ENCODE measurements around the gene TTC36. TPM values are rescaled to one million over a fixed set of nuclear protein-coding genes. Genes with fewer than 3 reads are reported as not detected.

The TTC36 gene
- total and polyA plus RNA-seq, 2 of the 13 experiments (the other 11 are each of a cell fraction or from before 2014, with no cell fraction given) = 0.13 to 0.40 TPM

GRCh38 chr11:118572061-118572980 is 45.0 kb downstream of the TTC36 start, which contains the start of gene ARCN1 (continued):
- TF ChIP-seq ZNF333 (CRISPR knock-in tag; IDR thresholded peaks at IDR 0.05; ENCODE audit: borderline replicate concordance) (0 out of 2 replicates have a peak, but pooled peaks have one; percentile 59), KLF9 (CRISPR knock-in tag; IDR thresholded peaks at IDR 0.05; ENCODE audit: low read depth) (no peak), THAP11 (CRISPR knock-in tag; IDR thresholded peaks at IDR 0.05) (peak; percentile 55), ATF3 (CRISPR knock-in tag; IDR thresholded peaks at IDR 0.05) (0 out of 2 replicates have a peak, but pooled peaks have one; percentile 14), POLR2G (IDR thresholded peaks at IDR 0.05; ENCODE audit: low read depth, low read length) (peak; percentile 85), ZFY (CRISPR knock-in tag; IDR thresholded peaks at IDR 0.05) (peak; percentile 76), SALL1 (CRISPR knock-in tag; IDR thresholded peaks at IDR 0.05) (peak; percentile 82), HDAC2 (CRISPR knock-in tag; IDR thresholded peaks at IDR 0.05) (peak; percentile 30; the same call in 1 of the 2 replicates), ARID4A (CRISPR knock-in tag; IDR thresholded peaks at IDR 0.05; ENCODE audit: borderline replicate concordance) (peak; percentile 83), EEA1 (CRISPR knock-in tag; IDR thresholded peaks at IDR 0.05; ENCODE audit: borderline replicate concordance) (peak; percentile 64; the same call in 1 of the 2 replicates), ZNF598 (CRISPR knock-in tag; IDR thresholded peaks at IDR 0.05; ENCODE audit: borderline replicate concordance) (peak; percentile 85; the same call in 1 of the 2 replicates), CBFB (CRISPR knock-in tag; IDR thresholded peaks at IDR 0.05) (no peak)
- TF ChIP-seq, protein P1, sequence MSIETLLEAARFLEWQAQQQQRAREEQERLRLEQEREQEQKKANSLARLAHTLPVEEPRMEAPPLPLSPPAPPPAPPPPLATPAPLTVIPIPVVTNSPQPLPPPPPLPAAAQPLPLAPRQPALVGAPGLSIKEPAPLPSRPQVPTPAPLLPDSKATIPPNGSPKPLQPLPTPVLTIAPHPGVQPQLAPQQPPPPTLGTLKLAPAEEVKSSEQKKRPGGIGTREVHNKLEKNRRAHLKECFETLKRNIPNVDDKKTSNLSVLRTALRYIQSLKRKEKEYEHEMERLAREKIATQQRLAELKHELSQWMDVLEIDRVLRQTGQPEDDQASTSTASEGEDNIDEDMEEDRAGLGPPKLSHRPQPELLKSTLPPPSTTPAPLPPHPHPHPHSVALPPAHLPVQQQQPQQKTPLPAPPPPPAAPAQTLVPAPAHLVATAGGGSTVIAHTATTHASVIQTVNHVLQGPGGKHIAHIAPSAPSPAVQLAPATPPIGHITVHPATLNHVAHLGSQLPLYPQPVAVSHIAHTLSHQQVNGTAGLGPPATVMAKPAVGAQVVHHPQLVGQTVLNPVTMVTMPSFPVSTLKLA (IDR thresholded peaks at IDR 0.05) = no peak
- TF ChIP-seq, protein P2, sequence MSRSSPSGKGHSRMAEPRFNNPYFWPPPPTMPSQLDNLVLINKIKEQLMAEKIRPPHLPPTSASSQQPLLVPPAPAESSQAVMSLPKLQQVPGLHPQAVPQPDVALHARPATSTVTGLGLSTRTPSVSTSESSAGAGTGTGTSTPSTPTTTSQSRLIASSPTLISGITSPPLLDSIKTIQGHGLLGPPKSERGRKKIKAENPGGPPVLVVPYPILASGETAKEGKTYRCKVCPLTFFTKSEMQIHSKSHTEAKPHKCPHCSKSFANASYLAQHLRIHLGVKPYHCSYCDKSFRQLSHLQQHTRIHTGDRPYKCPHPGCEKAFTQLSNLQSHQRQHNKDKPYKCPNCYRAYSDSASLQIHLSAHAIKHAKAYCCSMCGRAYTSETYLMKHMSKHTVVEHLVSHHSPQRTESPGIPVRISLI (CRISPR knock-in tag; IDR thresholded peaks at IDR 0.05; ENCODE audit: borderline replicate concordance) = peak; percentile 34
- TF ChIP-seq, protein P3, sequence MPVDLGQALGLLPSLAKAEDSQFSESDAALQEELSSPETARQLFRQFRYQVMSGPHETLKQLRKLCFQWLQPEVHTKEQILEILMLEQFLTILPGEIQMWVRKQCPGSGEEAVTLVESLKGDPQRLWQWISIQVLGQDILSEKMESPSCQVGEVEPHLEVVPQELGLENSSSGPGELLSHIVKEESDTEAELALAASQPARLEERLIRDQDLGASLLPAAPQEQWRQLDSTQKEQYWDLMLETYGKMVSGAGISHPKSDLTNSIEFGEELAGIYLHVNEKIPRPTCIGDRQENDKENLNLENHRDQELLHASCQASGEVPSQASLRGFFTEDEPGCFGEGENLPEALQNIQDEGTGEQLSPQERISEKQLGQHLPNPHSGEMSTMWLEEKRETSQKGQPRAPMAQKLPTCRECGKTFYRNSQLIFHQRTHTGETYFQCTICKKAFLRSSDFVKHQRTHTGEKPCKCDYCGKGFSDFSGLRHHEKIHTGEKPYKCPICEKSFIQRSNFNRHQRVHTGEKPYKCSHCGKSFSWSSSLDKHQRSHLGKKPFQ (CRISPR knock-in tag; IDR thresholded peaks at IDR 0.05; ENCODE audit: insufficient replicate concordance) = no peak
- TF ChIP-seq, protein P4, sequence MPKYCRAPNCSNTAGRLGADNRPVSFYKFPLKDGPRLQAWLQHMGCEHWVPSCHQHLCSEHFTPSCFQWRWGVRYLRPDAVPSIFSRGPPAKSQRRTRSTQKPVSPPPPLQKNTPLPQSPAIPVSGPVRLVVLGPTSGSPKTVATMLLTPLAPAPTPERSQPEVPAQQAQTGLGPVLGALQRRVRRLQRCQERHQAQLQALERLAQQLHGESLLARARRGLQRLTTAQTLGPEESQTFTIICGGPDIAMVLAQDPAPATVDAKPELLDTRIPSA (CRISPR knock-in tag; IDR thresholded peaks at IDR 0.05; ENCODE audit: borderline replicate concordance) = no peak

Data from HepG2 (cell line).